ENCODE measurements around the gene ZNF407.

DNA sequence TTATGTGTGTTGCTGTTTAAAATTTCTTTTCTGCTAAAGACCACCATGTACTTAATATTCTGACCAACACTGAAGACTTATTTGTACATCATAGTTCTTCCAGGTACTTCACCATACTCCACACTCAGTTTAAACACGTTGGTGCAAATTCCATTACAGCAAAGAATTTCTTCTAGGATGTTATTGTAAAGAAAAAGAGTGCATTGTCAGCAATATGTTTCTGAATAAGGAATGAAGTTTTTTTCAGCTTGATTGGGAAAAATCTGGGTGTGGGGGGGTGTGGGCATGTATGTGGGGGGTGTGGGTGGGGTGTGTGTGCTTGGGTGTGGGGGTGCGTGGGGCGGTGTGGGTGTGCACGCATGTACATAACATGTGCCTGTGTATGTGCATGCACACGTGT, 447.1 kb downstream of the ZNF407 start:
- TF ChIP-seq BHLHE40 (IDR thresholded peaks at IDR 0.05; ENCODE audit: borderline replicate concordance) (no peak), TARDBP (IDR thresholded peaks at IDR 0.05) (no peak), SP1 (IDR thresholded peaks at IDR 0.05) (no peak)
